Right kidney (tissue), 1 donor: ENCODE data around the gene GJD3.

Source experiments
- DNase-seq: peaks from one replicate; pipeline ENCODE4 v3.0.0-alpha.2; 2016

The GJD3 gene

DNA sequence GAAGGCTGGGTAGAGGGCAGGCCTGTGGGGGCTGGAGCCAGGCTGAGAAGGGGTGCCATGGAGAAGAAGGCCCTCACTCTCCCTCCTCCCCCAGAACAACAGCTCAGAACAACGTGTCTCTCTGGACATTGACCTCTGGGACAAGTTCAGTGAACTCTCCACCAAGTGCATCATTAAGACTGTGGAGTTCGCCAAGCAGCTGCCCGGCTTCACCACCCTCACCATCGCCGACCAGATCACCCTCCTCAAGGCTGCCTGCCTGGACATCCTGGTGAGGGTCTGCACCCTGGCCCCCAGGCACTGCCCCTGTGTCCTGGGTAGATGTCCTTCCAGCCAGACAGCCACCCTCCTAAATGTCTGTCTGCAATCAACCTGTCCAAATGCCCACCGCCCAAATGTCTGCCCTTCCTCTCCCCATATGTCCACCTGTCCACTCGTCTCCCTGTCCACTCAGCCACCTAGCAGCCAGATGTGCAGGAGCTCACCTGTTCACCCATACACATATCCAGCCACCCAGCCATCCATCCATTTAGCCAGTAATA lies 12.2 kb downstream of the GJD3 start:
- DNase-seq, result no peak

DNA sequence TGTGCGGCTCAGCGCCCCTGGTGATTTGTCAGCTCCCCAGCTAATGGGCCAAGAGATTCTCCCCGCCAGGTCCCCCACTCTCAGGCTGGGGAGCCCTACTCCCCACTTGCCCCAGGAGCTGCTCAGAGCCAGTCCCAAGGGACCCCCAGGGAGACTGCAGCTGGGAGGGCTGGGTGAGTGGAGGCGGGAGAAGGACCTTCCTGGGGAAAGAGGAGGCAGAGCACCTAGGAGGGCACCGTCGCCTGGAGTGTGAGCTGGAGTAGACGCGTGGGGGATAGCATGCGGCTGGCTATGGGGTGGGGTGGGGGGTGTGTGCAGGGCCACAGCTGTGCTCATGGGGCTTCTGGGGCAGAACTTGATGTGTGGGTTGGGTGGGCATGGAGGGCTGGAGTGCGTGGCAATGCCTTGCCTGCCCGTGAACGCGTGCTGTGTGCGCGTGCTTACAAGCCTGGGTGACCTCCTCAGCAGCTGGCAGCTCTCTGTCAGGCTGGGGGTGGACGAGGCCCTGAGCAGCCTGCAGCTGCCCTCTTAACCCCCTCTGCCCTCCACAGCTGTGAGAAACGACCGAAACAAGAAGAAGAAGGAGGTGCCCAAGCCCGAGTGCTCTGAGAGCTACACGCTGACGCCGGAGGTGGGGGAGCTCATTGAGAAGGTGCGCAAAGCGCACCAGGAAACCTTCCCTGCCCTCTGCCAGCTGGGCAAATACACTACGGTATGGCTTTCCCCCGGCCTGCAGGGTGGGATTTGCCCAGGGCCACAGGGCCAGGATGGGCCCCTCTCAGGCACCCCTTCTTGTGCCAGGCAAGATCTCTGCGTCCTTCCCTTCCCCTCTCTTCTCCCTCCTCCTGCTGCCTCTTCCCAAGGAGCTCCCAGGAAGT lies 12.9 kb downstream of the GJD3 start:
- peak; percentile 47 for DNase-seq

DNA sequence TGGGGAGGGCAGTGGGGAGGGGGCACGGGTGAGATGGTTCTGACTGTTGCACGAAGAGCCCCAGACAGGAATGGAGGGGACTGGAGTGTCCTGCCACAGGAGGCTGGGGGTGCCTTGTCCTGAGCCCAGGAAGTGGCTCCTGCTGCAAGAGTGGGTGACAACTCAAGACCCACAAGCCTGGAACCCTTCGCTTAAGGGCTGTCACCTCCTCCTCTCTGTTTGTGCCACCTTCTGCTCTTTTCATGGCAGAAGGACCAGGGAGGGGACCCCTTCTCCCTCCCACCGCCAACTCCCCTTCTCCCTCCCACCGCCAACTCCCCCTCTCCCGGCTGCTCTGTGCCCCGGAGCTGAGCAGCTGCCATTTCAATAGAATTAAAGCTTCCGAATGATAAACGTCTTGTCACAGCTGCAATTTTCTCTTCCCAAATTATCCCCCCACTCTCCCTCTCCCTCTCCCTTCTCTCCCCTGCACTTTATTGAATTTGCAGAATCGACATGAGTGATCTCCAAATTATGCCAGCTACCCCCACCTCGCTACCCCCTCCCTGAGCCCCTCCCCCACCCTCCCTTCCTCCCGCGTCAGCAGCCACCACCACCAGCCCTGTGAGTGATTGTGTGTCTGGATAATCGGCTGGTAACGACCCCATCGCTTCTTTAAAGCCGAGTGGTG lies 13.7 kb downstream of the GJD3 start:
- peak; percentile 50 for DNase-seq

DNA sequence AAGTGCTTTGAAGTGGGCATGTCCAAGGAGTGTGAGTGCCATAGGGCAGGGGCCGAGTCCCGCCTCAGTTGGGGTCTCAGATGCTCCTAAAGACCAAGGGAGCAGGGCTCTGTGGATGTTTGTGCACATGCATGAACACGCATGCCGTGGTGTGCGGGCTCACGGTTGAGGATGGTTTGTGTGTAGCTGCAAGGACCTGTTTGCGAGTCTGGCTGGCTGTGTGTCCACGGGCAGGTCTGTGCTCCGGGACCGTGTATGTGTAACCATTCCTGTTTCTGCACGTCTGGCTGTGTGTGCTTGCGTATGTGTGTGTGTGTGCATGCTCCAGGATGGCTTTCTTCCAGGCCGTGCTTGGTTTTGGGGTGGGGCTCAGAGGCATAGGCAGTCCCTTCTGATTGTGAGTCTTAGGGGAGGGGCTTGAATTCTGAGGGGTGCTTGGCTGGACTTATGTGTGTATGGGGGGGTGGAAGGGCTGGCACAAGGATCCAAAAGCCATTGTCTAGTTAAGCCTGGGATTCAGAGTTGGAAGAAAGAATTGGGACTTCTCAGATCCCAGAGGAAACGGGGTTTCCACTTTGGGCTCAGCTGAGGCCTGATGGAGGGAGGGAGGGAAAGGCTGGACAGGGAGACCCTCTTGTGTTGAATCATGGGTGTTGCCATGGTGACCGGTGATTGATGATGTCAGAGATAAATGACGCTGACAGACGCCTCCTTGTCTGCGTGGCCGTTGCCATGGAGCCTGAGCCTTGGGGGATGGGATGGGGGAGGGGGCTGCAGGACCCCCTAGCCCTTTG lies 14.4 kb downstream of the GJD3 start:
- peak; percentile 51 for DNase-seq

DNA sequence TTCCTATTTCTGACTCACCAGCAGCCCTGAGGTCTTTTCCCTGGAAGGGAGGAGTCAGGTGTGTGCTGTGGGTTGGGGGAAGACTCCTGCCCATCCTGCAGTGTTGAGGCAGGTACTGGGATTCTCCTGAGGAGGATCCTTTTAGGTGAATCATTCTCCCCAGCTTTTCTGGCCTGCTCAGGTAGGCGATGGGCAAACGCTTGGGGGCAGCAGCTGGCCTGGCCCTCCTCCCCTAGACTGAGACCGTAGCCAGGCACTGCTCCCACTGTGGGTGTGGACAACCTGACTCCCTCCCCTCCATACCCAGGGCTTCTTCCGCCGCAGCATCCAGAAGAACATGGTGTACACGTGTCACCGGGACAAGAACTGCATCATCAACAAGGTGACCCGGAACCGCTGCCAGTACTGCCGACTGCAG lies 15.1 kb downstream of the GJD3 start:
- DNase-seq, result no peak

DNA sequence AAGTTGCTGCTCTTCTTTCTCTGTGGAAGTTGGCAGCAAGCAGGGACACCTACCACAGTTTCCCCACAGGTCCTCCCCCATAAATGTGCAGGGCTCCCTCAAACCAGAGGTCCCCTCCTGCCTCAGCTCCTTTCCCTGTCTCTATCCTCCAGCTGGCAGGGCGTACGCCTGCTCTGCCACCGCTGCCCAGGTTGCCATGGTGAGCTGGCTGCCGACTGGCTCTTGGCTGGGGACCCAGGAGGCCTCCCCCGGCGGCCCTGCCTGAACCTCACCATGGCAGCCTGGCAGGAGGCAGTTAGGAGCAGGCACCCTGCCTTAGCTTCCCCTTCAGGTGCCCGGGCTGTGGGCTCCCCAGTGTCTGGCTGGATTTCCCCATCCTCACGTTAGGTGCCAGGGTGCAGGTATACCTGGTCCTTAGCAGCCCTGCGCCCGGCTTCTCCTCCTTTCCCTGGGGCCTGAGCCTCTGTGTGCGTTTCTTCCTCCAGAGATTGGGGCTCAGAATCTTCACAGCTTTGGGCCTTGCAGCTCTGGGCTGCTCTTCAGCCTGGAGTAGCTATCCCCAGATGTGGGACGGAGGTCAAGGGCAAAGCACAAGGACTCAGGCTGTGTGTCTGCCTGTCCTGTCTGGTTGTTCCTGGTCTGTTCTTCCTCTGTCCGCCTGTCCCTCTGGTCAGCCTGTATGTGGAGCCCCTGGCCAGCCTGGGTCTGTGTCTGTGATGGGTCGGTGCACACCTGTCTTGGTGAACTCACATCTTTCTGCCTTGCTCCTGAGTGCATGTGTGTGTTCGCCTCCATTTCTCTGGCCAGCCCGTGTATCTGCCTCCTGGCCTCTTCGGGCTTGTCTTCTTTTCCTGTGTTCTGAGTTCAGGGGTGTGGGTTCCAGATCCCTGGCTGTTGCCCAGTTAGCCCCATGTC lies 15.7 kb downstream of the GJD3 start:
- DNase-seq, result no peak

DNA sequence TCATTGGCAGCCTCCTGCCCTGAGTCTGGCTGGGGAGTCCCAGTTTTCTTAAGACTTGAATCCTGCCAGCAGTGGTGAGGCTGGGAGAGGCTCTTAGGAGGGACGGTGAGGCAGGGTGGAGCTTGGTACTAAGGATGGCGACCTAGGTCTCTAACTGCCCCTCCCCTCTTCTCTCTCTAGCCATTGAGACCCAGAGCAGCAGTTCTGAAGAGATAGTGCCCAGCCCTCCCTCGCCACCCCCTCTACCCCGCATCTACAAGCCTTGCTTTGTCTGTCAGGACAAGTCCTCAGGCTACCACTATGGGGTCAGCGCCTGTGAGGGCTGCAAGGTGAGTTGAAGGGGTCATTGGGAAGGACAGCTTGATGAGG lies 16.4 kb downstream of the GJD3 start:
- DNase-seq, result no peak

DNA sequence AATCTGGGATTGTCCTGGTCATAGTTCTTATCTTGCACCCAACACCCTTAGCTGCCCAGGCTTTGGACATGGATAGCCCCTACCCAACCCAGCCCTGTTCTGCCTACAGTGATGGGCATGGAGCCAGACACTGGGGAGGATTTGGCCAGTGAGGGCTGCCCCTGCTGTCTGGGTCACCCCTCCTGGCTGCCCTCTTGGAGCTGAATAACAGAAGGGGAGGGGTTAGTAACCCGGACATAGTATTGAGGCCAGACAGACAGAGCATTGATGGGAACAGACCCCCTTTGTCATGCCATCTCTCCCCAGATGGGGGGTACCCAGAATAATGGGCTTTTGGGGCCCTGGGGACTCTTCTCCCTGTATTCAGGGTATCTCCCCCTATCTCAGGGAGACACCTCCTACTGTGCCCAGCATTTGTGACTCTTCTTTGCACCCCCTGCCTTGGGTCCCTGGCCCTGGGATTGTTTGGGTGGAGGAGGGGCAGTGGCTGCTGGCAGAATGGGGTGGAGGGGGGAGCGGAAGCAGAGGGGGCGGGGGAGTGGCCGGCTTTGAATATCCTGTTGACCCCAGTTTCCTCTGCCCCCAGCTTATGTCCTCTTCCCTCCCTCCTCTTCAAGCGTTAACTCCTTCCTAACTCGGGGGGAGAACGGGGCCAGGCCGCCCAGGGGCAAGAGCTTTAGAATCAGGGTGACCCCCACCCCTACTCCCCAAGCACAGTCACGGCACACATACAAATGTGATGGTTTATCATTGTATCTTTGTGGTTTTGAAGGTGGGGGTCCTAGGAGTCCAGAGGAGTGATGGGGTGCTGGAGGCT lies 17.0 kb downstream of the GJD3 start:
- DNase-seq, result no peak

DNA sequence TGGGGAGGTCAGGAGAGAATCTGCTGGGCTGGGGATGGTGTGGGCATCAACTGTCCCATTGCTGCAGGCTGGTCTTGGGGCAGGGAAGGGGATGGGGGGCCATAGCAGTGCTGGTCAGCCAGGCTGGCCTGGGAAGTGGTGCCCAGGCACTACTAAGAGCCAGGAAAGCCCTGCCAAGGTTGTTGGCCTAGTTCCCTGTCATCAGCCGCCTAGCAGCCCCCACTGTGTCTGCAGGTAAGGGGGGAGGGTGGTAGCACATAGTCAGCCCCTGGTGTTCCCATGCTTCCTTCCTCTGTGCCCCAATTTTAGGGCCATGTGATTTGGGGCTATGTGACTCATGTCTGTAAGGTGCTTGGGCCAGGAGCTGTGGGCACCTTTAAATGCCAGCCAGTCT lies 17.8 kb downstream of the GJD3 start:
- no peak for DNase-seq

DNA sequence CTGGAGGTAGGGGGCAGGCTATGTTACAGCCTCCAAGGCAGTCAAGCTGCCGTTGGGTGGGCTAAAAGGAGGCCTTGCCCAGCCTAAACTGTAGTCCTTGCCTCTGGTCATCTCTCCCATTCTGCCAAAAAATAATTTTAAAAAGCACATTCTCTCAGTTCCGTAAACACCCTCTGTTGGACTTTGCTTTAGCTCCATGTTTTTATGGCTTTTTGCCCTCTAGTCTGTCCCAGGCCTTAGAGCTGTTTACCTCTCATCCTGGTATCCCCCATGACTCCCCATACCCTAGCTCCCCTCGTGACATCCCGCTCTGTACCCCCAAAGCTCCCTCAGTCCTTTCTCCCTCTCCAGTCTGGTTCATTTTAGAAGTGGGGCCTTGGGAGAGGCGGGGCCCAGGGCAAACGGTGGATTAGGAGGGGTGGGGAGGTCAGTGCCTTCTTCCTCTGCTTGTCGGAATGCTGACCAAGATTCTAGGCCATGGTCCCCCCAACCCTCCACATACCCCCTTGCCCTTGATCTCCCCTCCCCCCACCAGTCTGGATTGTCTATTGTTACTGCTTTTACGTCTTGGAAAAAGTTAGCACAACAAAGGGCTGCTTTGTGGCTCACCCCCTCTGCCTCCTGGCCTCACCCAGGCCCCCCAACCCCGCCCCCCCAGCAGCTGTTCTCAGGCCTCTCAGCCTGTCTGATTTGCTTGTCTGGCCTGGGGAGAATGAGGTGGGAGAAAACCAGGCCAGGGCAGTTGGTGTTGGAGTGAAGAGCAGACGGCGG lies 18.4 kb downstream of the GJD3 start:
- no peak for DNase-seq

DNA sequence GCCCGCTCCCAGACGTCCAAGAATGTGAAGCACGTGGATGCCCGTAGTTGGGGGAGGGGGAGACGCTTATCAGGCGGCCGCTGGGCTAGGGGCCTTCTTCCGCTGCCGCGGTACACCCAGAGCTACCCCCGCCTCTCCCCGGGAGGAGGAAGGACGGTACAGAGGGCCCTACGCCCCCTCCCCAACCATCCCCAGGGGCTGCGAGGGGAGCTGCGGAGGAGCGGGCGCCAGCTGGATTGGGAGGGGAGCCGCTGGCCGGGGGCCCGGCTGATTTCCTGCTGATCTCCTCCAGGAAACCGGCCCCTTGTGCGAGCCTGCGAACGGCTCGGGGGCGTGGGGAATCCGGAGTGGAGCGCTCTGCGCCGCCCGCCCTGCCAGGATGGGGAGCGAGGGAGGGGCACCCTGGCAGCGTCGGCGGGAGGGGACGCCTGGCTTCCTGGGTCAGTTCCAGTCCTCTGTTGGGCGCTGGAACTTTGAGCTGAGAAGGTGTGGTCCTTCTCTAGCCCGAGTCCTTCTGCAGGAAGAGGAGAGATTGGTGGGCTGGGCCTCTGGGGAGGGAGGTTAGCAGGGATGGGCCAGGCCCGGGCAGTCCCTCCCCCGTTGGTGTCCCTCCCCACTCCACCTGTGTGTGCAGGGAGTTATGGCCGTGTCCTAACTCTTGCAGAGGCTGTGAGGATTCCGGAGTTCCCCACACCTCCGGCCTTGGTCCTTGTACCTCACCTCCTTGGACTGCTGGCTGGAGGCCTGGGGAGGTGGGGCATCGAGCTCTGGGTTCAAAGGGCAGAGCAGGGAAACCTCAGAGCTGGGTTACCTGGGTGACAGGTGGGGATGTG lies 19.2 kb downstream of the GJD3 start:
- DNase-seq, result peak; percentile 89

DNA sequence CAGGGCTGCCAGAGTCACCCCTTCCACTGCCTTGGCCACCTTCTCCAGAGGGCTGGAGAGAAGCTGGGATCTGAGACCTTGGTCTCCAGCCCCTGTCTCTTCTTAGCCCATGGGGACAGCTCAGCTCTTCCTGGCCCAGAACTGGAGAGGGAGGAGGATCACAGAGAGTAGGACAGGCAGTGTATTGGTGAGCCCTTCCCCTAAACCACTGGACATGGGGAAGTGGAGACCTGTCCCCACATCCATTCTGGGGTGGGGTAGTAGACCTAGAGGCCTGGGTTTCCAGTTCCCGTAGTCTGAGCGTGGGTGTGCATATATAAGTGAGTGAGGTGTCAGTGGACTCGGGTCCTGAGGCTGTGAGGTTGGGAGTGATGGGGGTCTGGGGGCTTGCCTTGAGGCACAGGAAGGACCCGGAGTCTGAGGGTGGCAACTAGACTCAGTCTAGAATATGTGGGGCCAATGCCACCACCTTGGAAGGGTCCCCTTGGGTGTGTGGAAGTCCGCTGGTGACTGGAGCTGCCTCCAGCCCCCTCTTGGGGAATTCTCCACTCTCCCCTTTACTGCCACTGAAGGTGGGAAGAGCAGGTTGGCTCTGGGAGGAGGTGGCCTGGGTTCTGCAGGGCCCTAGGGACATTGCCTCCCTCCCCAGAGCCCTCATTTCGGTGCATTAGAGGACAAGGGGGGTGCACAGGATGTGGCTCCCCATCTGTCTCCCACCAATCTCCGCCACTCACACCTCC lies 19.9 kb downstream of the GJD3 start:
- peak; percentile 46 for DNase-seq

DNA sequence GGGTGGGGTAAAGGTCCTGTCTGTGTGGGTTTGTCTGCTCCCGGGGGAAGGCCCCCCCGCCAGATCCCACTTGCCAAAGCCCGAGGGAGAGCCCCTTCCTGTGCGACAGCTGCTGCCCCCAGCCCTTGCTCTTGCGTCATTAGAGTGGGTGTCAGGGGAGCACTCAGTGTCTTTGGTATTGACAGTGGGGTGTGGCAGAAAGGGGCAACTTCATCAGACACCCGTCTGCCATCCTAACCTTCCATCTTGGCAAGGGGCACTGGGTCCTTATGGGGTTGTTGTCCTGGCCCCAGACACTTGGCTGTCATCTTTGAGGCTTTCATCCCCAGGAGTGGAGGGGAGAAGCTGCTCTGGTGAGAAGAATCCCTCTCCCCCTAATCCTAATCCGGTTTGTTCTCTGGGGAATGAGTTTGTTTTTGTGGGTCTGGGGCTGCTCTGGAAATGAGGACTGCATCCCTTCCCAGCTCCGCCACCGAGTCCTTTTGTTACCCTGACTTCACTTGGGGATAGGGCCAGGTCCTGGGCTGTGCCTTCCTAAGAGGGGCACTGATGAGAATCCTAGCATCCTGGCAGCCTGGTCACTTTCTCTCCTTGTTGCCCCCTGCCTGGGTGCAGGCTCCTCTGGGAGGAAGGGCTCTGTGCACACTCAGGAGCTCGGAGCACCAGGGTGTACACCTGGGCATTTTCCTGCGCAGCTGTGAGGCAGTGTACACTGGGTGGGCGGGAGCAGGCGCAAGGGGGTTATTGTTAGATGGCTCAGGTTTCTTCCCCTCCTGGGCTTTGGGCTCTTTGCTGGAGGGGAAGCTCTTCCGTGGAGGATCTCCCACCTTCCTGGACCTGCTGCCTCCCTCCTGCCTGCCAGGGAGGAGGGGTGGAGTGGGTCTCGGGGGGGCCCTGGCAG lies 21.1 kb downstream of the GJD3 start:
- no peak for DNase-seq

DNA sequence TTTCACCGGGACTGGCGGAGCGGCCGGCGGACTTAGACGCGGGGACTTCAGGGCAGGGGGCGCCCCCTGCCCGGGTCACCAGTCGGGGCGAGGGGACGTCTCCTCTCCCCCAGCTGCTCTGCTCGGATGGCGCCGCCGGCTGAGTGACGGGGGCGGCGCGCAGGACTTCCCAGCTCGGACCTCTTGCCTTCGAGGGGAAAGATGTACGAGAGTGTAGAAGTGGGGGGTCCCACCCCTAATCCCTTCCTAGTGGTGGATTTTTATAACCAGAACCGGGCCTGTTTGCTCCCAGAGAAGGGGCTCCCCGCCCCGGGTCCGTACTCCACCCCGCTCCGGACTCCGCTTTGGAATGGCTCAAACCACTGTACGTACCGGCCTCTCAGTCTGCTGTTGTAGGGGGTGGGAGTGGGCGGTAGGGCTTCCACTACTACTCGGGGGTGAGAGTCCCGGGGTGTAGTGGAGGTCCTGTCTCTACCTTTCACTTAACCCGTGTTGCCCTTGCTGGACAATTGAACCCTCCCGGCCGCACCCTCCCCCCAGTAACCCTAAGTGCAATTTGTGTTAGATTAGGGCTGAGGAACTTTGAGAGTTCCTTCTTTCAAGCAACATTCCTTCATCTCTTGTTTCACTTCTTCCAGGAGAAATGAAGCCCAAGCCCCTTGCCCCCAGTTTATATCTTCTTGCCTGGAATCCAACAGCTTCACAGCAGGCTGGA lies 21.9 kb downstream of the GJD3 start:
- DNase-seq, result no peak

DNA sequence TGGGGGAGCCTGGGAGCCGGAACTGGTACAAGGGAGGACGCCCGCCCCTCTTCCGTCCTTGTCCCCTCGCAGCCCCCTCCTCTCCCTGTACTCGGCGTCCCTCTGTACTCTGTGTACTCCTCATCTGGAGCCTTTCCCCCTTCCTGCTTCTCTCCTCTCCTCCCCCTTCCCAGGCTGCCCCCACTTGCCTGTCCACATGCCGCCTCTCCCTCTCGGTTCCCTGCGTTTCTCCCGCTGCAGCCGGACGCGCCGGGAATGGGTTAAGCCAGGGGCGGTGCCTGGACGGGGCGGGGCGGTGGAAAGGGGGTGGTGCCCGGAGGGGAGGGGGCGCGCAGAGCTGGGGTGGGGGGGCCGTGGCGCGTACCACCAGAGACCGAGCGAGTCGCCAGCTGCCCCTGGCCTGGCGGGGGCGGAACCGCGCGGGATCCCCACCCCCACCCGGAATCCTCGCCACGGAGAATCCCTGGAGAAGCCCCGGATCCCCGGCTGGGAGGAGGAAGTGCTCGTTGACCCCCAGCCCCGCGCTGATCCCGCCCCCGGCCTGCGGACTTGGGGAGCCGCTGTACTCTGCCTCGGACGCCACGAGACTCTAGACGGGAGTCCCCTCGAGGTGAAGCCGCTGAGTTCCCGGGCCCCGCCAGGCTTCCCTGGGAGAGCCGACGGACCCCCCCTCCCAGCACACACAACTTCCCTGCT lies 22.6 kb downstream of the GJD3 start:
- peak; percentile 76 for DNase-seq
